Stomach (tissue), 4 donors: ENCODE results near the gene CBX2.

Source experiments
- POLR2A ChIP-seq, 4 donors: fragments of 450-650 bp; IDR thresholded peaks; one replicate each; pipeline ENCODE4 v1.6.1; 2016; ENCODE audit warnings: antibody characterized with exemption in 4 of 4, control low read depth in 2 of 4, mild to moderate bottlenecking in 1 of 4, moderate library complexity in 1 of 4
- TF ChIP-seq, protein P1 (sequence below), 7 experiments: fragments of 450-650 bp in 4 of 7; fragments of 200-600 bp in 3 of 7; sonication (generic) in 3 of 7; IDR thresholded peaks; one replicate each; pipeline ENCODE4 v1.5.1; 2016 to 2019; ENCODE audit warnings: antibody characterized with exemption in 7 of 7, control low read depth in 2 of 7, mild to moderate bottlenecking in 1 of 7

DNA sequence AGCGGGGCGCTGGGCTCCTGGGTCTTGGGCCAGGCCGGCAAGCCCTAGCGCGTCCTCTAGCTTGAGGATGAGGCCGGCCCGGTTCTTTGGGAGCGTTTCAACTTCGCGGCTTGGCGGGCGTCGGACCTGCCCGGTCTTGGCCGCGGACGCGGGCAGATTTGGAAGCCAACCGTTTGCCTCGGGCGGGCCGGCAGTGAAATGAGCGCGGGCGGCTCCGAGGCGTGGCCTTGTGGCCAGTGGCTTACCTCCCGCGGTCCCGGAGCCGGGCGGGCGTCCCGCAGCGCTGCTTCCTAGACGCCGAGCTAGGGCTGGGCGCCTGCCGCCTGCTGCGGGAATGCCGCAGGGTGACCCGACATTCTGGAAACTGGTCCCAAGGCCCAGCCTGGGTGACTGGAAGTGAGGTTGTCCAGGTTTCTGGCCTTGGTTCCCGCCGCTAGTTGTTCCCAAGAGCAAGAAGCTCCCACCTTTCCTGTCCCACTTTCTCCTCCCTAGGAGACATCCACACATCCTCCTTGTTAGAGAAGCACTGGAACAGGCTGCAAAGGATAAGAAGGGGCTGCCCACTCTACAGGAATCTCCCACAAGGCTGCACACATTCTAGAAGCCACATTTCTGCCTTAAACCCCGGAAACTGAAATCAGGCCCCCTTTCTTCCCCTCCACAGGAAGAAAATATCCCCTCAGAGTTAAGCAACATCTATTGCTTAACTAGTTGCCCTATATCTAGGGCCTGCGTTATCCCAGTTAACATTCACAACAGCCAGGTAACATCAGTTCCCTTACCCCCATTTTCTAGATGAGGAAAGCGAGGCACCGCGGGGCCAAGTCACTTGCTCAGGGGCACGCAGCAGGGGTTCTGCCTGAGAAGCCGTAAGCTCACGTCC is 23.4 kb downstream of the CBX2 start:
- TF ChIP-seq, protein P1, sequence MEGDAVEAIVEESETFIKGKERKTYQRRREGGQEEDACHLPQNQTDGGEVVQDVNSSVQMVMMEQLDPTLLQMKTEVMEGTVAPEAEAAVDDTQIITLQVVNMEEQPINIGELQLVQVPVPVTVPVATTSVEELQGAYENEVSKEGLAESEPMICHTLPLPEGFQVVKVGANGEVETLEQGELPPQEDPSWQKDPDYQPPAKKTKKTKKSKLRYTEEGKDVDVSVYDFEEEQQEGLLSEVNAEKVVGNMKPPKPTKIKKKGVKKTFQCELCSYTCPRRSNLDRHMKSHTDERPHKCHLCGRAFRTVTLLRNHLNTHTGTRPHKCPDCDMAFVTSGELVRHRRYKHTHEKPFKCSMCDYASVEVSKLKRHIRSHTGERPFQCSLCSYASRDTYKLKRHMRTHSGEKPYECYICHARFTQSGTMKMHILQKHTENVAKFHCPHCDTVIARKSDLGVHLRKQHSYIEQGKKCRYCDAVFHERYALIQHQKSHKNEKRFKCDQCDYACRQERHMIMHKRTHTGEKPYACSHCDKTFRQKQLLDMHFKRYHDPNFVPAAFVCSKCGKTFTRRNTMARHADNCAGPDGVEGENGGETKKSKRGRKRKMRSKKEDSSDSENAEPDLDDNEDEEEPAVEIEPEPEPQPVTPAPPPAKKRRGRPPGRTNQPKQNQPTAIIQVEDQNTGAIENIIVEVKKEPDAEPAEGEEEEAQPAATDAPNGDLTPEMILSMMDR (IDR thresholded peaks at IDR 0.05): no peak
- no peak for TF ChIP-seq POLR2A (IDR thresholded peaks at IDR 0.05)
